Measurements from ENCODE around the gene PPP1R3C. TPM values are rescaled to one million over a fixed set of nuclear protein-coding genes. Genes with fewer than 3 reads are reported as not detected.
A peak's percentile ranks its signal among the peaks of the same experiment; 100 is the strongest.

Gene PPP1R3C
- total and polyA plus RNA-seq, 2 of the 4 experiments (the other 2 are of a cell fraction): 17.4 to 62.9 TPM

DNA sequence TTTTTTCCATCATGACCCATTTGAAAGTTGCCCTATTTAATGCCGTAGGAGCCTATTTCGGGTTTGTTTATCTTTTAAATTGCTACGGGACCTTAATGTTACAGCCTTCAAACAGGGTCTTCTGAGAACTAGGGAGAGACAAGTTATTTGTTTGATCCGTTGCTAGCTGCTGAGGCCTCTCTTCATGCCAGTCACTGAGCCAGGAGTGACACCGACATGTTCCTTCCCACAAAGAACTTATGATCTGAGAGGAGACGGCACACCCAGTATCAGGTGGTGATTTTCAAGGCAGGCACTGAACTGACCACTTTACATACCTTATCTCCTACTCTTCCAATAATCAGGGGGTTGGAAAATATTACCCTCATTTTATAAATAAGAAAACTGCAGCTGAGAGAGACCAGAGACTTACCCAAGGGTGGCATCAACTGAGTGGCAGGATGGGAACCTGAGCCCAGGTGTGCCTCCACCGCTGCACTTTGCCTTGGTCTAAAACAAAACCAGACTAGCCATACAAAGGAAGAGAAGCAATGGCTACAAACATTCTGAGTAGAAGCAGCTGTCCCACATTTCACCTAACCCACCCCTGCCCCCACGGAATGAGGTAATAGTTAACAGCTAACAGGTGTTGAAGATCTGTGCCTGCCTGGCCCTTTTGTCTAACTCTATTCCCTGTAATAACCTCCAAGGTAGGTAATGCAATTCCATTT lies 40.5 kb downstream of the PPP1R3C start:
- Histone ChIP-seq H4K20me1 (ENCODE audit: insufficient read depth, low read length) (peaks cover 3% of the 10 kb centered on the region; the same call in 1 of the 2 replicates), H2BK120ac (ENCODE audit: low read depth, low read length) (peak overlapping the region; percentile 97), H4K8ac (ENCODE audit: low read depth in 2 of 2, low read length in 2 of 2) (peak overlapping the region; percentile 57 to 81; a peak in 3 of 4 replicates), H3K4me3 (ENCODE audit: insufficient read depth, low read depth, low read length) (no peak overlapping the region), H2BK5ac (ENCODE audit: low read depth, low read length, poor library complexity, severe bottlenecking) (peak overlapping the region; percentile 94), H3K18ac (ENCODE audit: low read depth, low read length) (peak overlapping the region; percentile 95), H3K4me2 (ENCODE audit: low read depth, low read length) (0 out of 2 replicates have a peak overlapping the region, but pooled peaks have one; percentile 7), H4K5ac (ENCODE audit: low read depth, low read length) (peak overlapping the region; percentile 93), H3K56ac (ENCODE audit: extremely low read depth, insufficient read depth, low read length) (peak overlapping the region; percentile 76; the same call in 1 of the 2 replicates), H3K79me1 (ENCODE audit: low read depth in 1 of 2, low read length in 2 of 2) (no peaks in the 10 kb centered on the region), H2AK5ac (ENCODE audit: low read depth, low read length) (peak overlapping the region; percentile 90), H3K4me1 (ENCODE audit: control insufficient read depth, insufficient read depth, low read length) (peaks cover 44% of the 10 kb centered on the region), H2BK15ac (ENCODE audit: low read depth, low read length) (peak overlapping the region; percentile 91; the same call in 2 of the 3 replicates), H3K14ac (replicated peaks; ENCODE audit: low read depth, low read length) (peak overlapping the region; percentile 39), H3K4ac (ENCODE audit: low read depth, low read length) (peak overlapping the region; percentile 95), H2AK9ac (replicated peaks; ENCODE audit: low read depth, low read length, poor library complexity) (no peak overlapping the region), H2BK20ac (ENCODE audit: low read depth, low read length) (peak overlapping the region; percentile 98), H4K91ac (ENCODE audit: insufficient read depth, low read depth, low read length) (peak overlapping the region; percentile 72), H3K9ac (ENCODE audit: low read depth, low read length) (peak overlapping the region; percentile 43), H3K36me3 (ENCODE audit: control insufficient read depth, insufficient read depth, low read length) (no peaks in the 10 kb centered on the region), H3K9me3 (ENCODE audit: control insufficient read depth, insufficient read depth, low read length) (no peaks in the 10 kb centered on the region), H3K9me1 (ENCODE audit: insufficient read depth, low read length) (peaks cover 33% of the 10 kb centered on the region), H3K23ac (ENCODE audit: low read depth, low read length) (peak overlapping the region; percentile 57), H3K27ac (ENCODE audit: insufficient read depth, low read length) (peak overlapping the region; percentile 92; the same call in 1 of the 2 replicates), H2AFZ (replicated peaks; ENCODE audit: low read length, poor library complexity) (no peak overlapping the region), H3K27me3 (ENCODE audit: control insufficient read depth, insufficient read depth, low read length) (no peaks in the 10 kb centered on the region)
- no CpG with 5 or more reads among the region's 8 CpGs for WGBS, 2 experiments (ENCODE audit: extremely low coverage in 2 of 2, insufficient read length in 1 of 2)
- intact Hi-C loops (cut with micrococcal nuclease) (no loop called here), in situ Hi-C loops (cut with MboI; ENCODE audit: low sequenced_read_pairs) (no loop called here), dilution Hi-C loops (cut with HindIII; ENCODE audit: low sequenced_read_pairs, unreplicated experiment) (no loop called here)
- CTCF ChIA-PET: no interaction called here
- no peak for DNase-seq
- TF ChIP-seq MAFK (IDR thresholded peaks at IDR 0.05; ENCODE audit: low read depth, low read length): no peak
- TF ChIP-seq MAZ (IDR thresholded peaks at IDR 0.05; ENCODE audit: borderline replicate concordance, low read depth, low read length): no peak
- TF ChIP-seq CEBPB (IDR thresholded peaks at IDR 0.05; ENCODE audit: low read depth, low read length): no peak
- ATAC-seq (ENCODE audit: low read depth): no peak
- POLR2A ChIA-PET (ENCODE audit: unreplicated experiment): no interaction called here
- BruUV-seq (replicated peaks): no TSS peak
